HT-29 (cell line): ENCODE measurements around the gene CYP1A2. TPM values are rescaled to one million over a fixed set of nuclear protein-coding genes. Genes with fewer than 3 reads are reported as not detected.

Source experiments
- DNase-seq: peaks from one replicate; pipeline ENCODE4 v3.0.0-alpha.2; 2015; ENCODE audit warnings: low spot score
- total RNA-seq: library from RNA; depleted of rRNA; stranded (reverse); fragments of >200 nt; shearing (Covaris generic); gene quantifications from 2 replicates; pipeline ENCODE4 v1.2.3, GENCODE V29; 2014

CYP1A2 gene
- total RNA-seq, 1 experiment from 2014 or later = not detected

GRCh38 chr15:74788683-74789151, 40.1 kb downstream of the CYP1A2 start:
- DNase-seq = no peak

DNA sequence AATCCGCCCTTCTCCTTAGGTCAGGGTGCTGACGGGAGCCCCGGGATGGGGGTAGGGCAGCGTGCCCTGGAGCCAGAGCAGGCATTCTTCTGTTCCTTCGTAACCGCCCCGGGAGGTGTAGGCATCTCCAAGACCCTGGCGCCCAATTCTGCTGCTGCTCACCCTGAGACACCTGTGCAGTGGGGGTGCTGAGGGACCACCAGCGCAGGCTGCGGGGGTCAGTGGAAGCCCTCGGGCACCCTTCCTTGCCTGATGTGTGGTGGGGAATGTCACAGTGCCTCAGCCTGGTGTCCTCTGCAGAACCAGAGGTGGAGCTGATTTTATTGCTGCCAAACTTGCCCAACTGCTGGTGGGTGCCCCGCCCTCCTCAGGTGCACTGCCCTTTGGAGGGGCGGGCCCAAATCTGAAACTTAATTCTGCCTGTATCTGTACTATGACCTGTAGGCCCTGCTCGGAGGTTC, 40.6 kb downstream of the CYP1A2 start:
- DNase-seq = peak; percentile 78

GRCh38 chr15:74789741-74790079, 41.1 kb downstream of the CYP1A2 start:
- no peak for DNase-seq

- no peak for DNase-seq
Measured at GRCh38 chr15:74790080-74790916, 41.7 kb downstream of the CYP1A2 start.

- DNase-seq = no peak
Measured at GRCh38 chr15:74791007-74791406, 42.4 kb downstream of the CYP1A2 start.

DNA sequence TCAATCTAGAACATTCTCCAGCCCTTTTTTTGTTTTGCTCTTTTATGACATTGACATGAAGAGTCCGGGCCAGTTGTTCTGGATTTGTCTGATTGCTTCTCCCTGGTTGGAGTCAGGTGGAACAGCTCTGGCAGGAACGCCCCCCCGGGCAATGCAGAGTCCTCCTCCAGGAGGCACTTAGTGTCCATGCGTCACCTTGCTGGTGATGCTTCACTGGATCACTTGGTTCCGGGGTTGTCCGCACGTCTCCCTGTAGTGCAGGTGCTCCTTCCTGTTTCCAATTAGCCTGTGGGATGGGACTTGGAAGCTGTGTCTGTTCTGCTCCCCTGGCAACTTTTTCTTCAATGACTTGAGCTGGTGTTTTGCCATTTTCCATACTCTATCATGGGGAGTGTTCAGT, 43.0 kb downstream of the CYP1A2 start:
- DNase-seq = no peak

DNA sequence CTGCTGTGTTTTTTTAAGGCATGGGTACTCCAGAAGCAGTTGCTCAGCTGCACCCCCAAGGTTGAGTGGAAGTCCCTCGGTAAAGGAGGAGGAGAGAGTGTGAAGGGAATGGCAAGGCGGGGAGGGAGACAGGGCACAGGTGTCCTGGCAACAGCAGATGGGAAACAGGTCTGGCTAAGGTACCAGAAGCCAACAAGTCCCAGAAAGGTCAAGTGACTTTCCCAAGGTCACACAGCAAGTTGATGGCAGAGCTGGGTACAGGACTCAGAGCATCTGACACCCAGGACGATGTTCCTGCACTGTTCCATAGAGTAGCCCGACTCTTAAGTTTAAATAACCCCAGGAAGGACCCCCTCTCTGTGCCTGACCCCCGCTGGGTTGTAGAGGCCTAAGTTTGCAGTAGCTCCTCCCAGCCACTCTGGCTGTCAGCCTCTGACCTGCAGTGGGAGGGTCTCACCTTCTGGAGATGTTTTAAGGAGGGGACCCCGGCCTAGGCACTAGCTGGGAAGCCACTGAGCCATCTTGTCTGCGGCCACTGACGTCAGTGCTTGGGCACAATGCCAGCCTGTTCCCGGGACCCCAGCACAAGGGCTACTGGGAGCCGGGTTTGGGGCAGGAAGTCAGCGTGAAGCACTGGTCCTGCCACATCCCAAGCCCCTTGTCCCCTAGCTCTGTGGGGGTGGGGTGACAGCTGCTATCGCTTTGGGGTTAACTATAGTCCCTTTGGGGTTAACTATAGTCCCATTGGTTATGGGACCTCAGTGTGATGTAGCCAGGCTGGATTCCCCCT, 43.8 kb downstream of the CYP1A2 start:
- DNase-seq = no peak

DNA sequence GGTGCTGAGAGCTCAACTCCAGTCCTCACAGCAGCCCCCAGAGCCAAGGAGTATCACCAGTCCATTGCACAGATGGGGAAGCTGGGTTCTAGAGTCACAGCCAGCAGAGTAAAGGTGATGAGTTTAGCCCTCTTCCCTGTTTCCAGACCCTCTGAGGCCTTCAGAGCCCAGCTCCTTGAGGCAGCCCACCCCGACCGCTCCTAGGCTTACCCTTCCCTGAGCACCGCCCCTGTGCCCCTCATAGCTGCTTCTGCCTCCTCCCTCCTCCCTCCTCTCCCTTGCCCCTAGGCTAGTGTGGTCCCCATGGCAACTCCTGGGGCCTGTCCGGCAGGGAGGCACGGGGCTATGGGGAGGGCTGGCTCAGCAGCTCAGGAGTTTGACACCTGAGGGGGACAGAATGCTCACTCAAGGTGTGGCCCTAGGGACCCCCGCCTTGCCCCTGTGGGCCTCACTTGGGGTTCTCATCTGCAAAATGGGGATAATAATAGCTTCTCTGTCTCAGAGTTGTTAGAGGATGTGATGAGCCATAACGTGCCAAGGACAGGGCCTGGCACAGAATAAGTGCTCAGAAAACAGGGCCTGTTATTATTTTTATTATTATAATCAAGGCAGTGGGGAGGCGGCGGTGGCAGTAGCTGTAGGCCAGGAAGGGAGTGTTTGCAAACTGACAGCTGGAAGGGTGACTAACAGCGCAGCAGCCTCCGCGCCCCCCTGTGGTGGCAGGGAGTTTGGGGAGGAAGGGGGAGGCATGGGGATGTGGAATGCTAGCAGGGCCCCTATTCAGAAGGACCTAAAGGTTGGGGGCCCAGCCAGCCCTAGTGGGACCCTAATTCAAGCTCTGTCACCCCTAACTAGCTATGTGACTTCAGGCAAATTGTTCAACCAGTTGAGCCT, 44.7 kb downstream of the CYP1A2 start:
- DNase-seq = no peak

DNA sequence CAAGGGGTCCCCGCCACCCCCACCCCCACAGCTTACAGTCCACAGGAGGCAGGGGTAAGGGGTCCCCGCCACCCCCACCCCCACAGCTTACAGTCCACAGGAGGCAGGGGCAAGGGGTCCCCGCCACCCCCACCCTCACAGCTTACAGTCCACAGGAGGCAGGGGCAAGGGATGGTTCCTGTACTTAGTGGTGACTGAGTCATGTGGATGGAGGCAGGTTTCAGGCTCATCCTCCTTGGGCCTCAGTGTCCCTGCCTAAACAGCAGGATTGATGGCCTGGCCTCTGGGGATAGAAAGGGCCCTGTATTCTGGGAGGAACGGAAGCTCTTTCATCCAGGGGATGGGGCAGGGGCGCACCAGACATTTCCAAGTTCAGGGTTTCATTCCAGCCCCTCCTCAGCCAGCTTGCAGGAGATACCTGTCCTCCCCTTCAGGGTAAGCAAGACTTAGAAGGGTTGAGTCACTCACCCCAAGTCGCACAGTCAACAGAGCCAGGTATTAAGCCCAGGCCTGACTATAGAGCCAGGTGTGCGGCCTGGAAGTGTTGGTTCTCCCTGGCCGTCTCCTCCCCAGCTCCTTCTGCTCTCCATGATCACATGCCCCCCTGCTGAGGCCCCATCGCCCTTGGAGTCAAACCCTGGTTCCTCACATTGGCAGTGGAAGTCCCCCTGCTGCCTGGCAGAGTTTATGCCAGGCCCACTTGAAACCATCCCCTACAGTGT, 45.8 kb downstream of the CYP1A2 start:
- DNase-seq = no peak

GRCh38 chr15:74794970-74795349, 46.3 kb downstream of the CYP1A2 start:
- DNase-seq = no peak

DNA sequence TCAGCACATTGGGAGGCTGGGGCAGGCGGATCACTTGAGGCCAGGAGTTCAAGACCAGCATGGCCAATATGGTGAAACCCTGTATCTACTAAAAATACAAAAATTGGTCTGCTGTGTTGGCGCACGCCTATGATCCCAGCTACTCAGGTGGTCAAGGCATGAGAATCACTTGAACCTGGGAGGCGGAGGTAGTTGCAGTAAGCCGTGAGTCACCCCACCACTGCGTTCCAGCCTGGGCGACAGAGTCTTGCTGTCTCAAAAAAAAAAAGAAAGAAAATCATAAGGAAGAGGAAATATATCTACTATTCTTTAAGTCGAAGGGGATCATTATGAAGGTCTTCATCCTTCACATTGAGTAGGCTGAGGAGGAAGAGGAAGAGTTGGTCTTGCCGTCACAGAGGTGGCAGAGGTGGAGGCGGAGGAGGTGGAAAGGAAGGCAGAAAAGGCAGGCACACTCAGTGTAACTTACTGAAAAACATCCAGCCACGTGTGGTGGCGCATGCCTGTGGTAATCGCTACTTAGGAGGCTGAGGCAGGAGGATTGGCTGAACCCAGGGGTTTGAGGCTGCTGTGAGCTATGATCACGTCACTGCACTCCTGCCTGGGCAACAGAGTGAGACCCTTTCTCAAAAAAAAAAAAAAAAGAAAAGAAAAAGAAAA, 47.5 kb downstream of the CYP1A2 start:
- no peak for DNase-seq

DNA sequence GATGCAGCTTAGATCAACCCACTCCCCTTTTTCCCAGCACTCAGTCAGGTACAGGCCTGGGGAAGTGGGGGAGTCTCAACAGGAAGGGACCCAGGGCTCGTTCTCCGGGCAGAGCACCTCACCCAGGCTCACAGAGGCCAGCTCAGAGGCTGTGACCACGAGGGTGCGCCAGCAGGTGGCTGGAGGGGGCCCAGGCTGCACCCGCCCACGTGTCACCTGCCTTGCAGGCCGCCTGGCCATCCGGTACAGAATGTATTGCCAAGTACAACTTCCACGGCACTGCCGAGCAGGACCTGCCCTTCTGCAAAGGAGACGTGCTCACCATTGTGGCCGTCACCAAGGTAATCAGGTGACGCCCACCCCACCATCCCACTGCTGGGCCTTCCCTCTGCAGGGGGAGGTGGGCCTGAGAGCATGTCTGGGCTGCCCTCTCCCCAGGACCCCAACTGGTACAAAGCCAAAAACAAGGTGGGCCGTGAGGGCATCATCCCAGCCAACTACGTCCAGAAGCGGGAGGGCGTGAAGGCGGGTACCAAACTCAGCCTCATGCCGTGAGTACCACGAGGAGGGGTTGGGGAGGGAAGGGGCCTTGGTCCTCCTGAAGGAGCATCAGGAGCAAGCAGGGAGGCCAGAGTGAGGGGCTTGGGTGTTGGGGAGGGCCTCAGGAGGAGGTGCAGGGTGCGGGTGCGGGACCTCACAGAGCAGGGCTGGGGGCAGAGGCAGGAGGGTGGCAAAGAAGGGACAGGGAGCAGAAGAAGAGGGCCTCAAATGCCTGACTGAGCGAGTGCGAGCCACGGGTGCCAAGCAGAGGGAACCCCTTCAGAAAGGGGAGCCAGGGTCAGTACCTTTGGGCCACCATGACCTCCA, 50.0 kb downstream of the CYP1A2 start:
- DNase-seq = no peak

- no peak for DNase-seq
Measured at GRCh38 chr15:74799255-74799855, 50.7 kb downstream of the CYP1A2 start.

DNA sequence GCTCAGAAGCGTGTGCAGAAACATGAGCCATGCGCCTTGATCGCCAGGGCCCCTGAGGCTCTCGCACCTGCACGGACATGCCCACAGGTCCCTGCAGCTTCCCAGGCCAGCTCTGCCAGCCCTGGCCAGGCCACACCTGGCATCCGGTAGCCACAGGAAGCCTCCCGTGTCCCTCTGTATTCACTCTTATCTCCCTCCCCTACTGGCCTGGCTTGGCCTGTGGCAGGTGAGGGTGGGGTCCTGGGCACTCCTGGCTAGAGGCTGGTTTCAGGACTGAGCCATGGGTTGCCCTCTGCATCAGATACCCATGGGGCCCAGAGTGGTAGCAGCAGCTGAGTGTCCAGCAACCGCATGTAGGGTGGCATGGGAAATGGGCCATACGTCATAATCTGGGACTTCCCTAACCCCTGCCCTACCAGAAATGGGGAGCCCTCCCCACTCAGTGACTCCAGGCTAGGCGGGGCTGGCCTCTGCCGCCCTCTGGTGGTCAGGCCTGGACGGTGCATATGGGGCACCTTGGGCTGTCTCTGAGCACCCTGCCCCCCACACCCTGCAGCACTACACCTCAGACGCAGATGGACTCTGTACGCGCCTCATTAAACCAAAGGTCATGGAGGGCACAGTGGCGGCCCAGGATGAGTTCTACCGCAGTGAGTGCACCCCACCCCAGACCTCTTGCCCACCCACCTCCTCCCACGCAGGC, 51.4 kb downstream of the CYP1A2 start:
- peak; percentile 98 for DNase-seq

- DNase-seq = no peak
Measured at GRCh38 chr15:74800559-74801094, 52.0 kb downstream of the CYP1A2 start.

GRCh38 chr15:74801311-74801997, 52.8 kb downstream of the CYP1A2 start:
- no peak for DNase-seq

DNA sequence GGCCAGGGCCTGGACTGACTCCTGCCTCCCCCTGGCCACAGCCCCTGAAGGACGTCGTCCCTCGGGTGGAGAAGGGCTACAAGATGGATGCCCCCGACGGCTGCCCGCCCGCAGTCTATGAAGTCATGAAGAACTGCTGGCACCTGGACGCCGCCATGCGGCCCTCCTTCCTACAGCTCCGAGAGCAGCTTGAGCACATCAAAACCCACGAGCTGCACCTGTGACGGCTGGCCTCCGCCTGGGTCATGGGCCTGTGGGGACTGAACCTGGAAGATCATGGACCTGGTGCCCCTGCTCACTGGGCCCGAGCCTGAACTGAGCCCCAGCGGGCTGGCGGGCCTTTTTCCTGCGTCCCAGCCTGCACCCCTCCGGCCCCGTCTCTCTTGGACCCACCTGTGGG, 53.6 kb downstream of the CYP1A2 start:
- DNase-seq = no peak
